Suprapubic skin (tissue), 4 donors: Measurements from ENCODE around the gene PLCZ1. TPM values are rescaled to one million over a fixed set of nuclear protein-coding genes. Genes with fewer than 3 reads are reported as not detected.
"Not testable (repeated sequence)": the region's sequence is repeated elsewhere in the genome, so short reads cannot be mapped to it uniquely, and the experiment has no call there.

Experiments used
- DNase-seq, 2 donors: peaks; one replicate each; pipeline ENCODE4 v3.0.0-alpha.2; 2019; ENCODE audit warnings: low spot score in 2 of 2
- H3K27ac ChIP-seq: fragments of 200-600 bp; sonication (generic); one replicate; pipeline ENCODE4 v1.5.1; 2019
- H3K27me3 ChIP-seq: fragments of 200-600 bp; sonication (generic); one replicate; pipeline ENCODE4 v1.5.1; 2019
- H3K36me3 ChIP-seq: fragments of 200-600 bp; sonication (generic); one replicate; pipeline ENCODE4 v1.5.1; 2019
- H3K4me1 ChIP-seq: fragments of 200-600 bp; sonication (generic); one replicate; pipeline ENCODE4 v1.5.1; 2019
- H3K4me3 ChIP-seq: fragments of 200-600 bp; sonication (generic); one replicate; pipeline ENCODE4 v1.5.1; 2019; ENCODE audit warnings: mild to moderate bottlenecking
- H3K9me3 ChIP-seq: fragments of 200-600 bp; sonication (generic); one replicate; pipeline ENCODE4 v1.5.1; 2019
- EP300 ChIP-seq: sonication (generic); formaldehyde crosslinking; IDR thresholded peaks from one replicate; pipeline ENCODE4 v1.6.1; 2017; ENCODE audit warnings: antibody characterized with exemption
- POLR2A ChIP-seq, 2 donors: fragments of 450-650 bp; IDR thresholded peaks; one replicate each; pipeline ENCODE4 v1.6.1; 2017; ENCODE audit warnings: antibody characterized with exemption in 2 of 2, mild to moderate bottlenecking in 2 of 2, moderate library complexity in 2 of 2
- POLR2AphosphoS5 ChIP-seq, 3 donors: sonication (generic); formaldehyde crosslinking; IDR thresholded peaks; one replicate each; pipeline ENCODE4 v1.6.1; 2017; ENCODE audit warnings: antibody characterized with exemption in 3 of 3
- WGBS: methylation state at CpG from one replicate; pipeline ENCODE4 v1.1.5; 2018; 5-methylcytosine and 5-hydroxymethylcytosine counted together
- total RNA-seq, 4 donors: library from RNA; depleted of rRNA; stranded (reverse); fragments of >200 nt; gene quantifications; one replicate each; pipeline ENCODE4 v1.1.0, GENCODE V29; 2016
- TF ChIP-seq, protein P1 (sequence below), 2 donors: fragments of 200-600 bp in 1 of 2; fragments of 450-650 bp in 1 of 2; sonication (generic) in 1 of 2; IDR thresholded peaks; one replicate each; pipeline ENCODE4 v1.5.1; 2016 to 2019; ENCODE audit warnings: antibody characterized with exemption in 2 of 2, mild to moderate bottlenecking in 1 of 2, moderate library complexity in 1 of 2

Gene PLCZ1
- not detected for total RNA-seq

DNA sequence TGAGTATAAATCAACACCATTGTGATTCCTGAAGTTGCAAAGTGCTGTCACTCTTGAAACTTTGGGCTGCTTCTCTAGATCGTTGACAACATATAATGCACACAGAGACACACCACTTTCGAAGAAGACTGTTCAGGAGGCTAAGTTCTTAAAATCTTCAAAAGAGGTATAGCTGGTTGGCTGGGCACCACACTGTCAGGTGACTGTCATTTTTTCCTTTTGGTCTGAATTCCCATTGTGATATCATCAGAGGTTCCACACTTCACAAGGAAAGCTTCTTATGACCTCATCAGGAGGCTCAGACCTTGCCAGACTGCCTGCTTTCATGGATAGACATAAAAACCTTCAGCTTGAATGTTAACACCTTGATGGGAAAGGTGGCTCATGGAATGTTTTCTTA, at the start of gene PLCZ1, which contains the start of gene CAPZA3:
Gene PLCZ1 (minus strand): TSS at position 194 of the 400 bp plus-strand sequence. CDS start 641 bp downstream, outside the sequence.
Gene CAPZA3 (plus strand): TSS at position 301 of the 400 bp plus-strand sequence. CDS start 150 bp downstream, outside the sequence.
- no peak for DNase-seq
- no peaks in the 10 kb centered on the region for H3K36me3 ChIP-seq
- H3K27ac ChIP-seq = no peak within 1 kb of the TSS
- H3K27me3 ChIP-seq = no peaks in the 10 kb centered on the region
- H3K4me1 ChIP-seq = no peaks in the 10 kb centered on the region
- H3K9me3 ChIP-seq = no peaks in the 10 kb centered on the region
- no peak for TF ChIP-seq EP300
- no peak for TF ChIP-seq POLR2A (IDR thresholded peaks at IDR 0.05)
- TF ChIP-seq, protein P1, sequence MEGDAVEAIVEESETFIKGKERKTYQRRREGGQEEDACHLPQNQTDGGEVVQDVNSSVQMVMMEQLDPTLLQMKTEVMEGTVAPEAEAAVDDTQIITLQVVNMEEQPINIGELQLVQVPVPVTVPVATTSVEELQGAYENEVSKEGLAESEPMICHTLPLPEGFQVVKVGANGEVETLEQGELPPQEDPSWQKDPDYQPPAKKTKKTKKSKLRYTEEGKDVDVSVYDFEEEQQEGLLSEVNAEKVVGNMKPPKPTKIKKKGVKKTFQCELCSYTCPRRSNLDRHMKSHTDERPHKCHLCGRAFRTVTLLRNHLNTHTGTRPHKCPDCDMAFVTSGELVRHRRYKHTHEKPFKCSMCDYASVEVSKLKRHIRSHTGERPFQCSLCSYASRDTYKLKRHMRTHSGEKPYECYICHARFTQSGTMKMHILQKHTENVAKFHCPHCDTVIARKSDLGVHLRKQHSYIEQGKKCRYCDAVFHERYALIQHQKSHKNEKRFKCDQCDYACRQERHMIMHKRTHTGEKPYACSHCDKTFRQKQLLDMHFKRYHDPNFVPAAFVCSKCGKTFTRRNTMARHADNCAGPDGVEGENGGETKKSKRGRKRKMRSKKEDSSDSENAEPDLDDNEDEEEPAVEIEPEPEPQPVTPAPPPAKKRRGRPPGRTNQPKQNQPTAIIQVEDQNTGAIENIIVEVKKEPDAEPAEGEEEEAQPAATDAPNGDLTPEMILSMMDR (IDR thresholded peaks at IDR 0.05) = no peak
- no peak for TF ChIP-seq POLR2AphosphoS5 (IDR thresholded peaks at IDR 0.05)
- H3K4me3 ChIP-seq = no peak within 1 kb of the TSS
- 84% methylated on average over 2 of the region's 2 CpGs for WGBS

GRCh38 chr12:18785465-18785864, 47.7 kb upstream of the PLCZ1 start:
- not testable (repeated sequence) for H3K9me3 ChIP-seq, H3K4me3 ChIP-seq, DNase-seq, H3K27me3 ChIP-seq, H3K27ac ChIP-seq, H3K36me3 ChIP-seq, H3K4me1 ChIP-seq
- WGBS = 88% methylated on average over 8 of the region's 8 CpGs

DNA sequence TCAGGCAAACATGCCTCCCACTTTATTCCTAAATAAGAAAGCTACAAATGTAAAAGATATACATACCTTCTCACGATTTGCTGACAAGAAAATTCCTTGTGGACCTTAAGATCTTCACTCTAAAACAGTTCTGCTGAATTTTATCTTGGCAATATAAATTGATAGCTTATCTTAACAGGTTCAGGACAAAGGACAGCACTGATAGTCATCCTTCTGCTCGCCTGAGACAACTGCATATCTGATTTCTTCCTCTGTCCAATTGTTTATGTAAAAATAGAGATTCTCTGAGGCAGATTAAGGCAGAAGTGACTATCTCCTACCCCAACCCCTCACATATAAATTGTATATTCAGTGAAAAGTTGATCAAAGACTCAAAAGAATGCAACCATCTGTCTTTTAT, 45.0 kb upstream of the PLCZ1 start:
- TF ChIP-seq, protein P1 (IDR thresholded peaks at IDR 0.05) = no peak
- TF ChIP-seq EP300 (no peak), POLR2A (IDR thresholded peaks at IDR 0.05) (no peak), POLR2AphosphoS5 (IDR thresholded peaks at IDR 0.05) (no peak)
- WGBS = 58% methylated on average over 2 of the region's 2 CpGs
- no peaks in the 10 kb centered on the region for H3K27me3 ChIP-seq
- H3K36me3 ChIP-seq = no peaks in the 10 kb centered on the region
- DNase-seq = no peak
- no peak overlapping the region for H3K4me3 ChIP-seq
- H3K9me3 ChIP-seq = peaks cover 6% of the 10 kb centered on the region
- H3K4me1 ChIP-seq = no peaks in the 10 kb centered on the region
- no peak overlapping the region for H3K27ac ChIP-seq

DNA sequence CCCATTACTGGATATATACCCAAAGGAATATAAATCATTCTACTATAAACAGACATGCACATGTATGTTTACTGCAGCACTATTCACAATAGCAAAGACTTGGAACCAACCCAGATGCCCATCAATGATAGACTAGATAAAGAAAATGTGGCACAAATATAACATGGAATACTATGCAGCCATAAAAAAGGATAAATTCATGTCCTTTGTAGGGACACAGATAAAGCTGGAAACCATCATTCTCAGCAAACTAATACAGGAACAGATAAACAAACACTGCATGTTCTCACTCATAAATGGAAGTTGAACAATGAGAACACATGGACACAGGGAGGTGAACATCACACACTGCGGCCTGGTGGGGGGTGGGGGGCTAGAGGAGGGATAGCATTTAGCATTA, 28.7 kb upstream of the PLCZ1 start:
- H3K27me3 ChIP-seq, H3K36me3 ChIP-seq, H3K9me3 ChIP-seq, H3K4me3 ChIP-seq, H3K27ac ChIP-seq, DNase-seq, H3K4me1 ChIP-seq: not testable (repeated sequence)
- 89% methylated on average over 1 of the region's 1 CpG for WGBS

DNA sequence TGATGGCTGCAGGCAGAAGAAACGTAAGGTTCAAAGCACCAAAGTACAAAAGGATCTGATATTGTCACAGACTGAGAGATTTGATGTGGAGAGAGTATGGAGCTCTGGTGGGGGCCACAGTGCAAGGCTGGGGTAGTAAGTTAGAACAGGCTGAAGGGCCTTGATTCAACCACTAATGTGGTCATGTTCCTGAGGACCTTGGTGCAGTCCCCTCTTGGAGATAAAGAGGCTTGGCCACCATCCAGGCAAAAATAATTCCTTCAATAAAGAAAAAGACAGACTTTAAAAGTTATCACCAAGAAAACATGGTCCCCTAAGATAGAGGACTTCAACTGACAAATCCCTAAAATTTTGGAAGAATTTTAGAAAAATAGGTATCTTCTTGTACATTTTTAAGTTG, 17.5 kb upstream of the PLCZ1 start:
- H3K4me3 ChIP-seq = no peak overlapping the region
- H3K4me1 ChIP-seq = no peaks in the 10 kb centered on the region
- DNase-seq = no peak
- H3K27ac ChIP-seq = no peak overlapping the region
- TF ChIP-seq EP300 = no peak
- no peaks in the 10 kb centered on the region for H3K9me3 ChIP-seq
- no peaks in the 10 kb centered on the region for H3K36me3 ChIP-seq
- no peaks in the 10 kb centered on the region for H3K27me3 ChIP-seq
- 77% methylated on average over 1 of the region's 1 CpG for WGBS

DNA sequence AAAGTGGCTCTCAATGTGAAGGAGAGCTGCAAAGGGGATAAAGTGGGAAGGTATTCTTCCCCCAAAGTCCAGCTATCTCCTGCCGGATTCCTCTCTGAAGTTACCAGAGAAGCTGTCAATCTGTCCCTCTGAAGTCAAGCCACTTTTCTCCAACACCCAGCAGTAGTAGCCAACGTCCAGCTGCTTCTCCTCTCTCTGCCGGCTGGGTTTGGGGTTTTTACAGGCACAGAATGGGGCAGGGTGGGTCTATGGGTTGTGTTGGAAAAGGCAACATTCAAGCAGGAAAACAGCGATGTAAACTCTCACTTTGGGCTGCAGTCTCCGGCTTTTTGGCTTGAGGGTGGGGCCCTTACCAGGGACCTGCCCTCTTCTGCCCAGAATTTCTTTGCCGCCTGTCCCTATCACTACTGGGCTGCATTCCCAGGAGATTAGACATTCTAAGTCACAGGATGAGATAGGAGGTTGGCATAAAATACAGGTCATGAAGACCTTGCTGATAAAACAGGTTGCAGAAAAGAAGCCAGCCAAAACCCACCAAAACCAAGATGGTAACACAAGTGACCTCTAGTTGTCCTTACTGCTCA, 16.4 kb upstream of the PLCZ1 start:
- WGBS = 84% methylated on average over 6 of the region's 6 CpGs

More for the DNA sequence above, 16.4 kb upstream of the PLCZ1 start:
- Histone ChIP-seq H3K4me3 (no peak overlapping the region), H3K9me3 (no peaks in the 10 kb centered on the region), H3K36me3 (no peaks in the 10 kb centered on the region), H3K27me3 (no peaks in the 10 kb centered on the region), H3K4me1 (no peaks in the 10 kb centered on the region), H3K27ac (no peak overlapping the region)
- TF ChIP-seq, protein P1 (IDR thresholded peaks at IDR 0.05) = no peak
- no peak for TF ChIP-seq POLR2A (IDR thresholded peaks at IDR 0.05)
- TF ChIP-seq POLR2AphosphoS5 (IDR thresholded peaks at IDR 0.05) = no peak
- TF ChIP-seq EP300 = no peak
- DNase-seq = no peak
